SK-N-SH (cell line): ENCODE data around the gene CREB5. TPM values are rescaled to one million over a fixed set of nuclear protein-coding genes. Genes with fewer than 3 reads are reported as not detected.

Experiments
- CTCF ChIA-PET: fragments of 300-600, 350-600 bp; formaldehyde crosslinking; extraction: SDS; loops from one replicate; lab custom pipeline; 2021; lab: Yijun Ruan, JAX
- POLR2A ChIA-PET: fragments of 350-600 bp; sonication (Branson Sonifier 250); formaldehyde crosslinking; extraction: SDS; loops from one replicate; lab custom pipeline; 2020; ENCODE audit warnings: antibody characterized with exemption, inconsistent platforms; lab: Yijun Ruan, JAX
- DNase-seq: peaks from one replicate; pipeline ENCODE4 v3.0.0; 2012
- H2AFZ ChIP-seq: fragments of 200-600 bp; sonication (generic); 2 replicates; pipeline ENCODE4 v1.8.1; 2016; ENCODE audit warnings: antibody characterized with exemption, mild to moderate bottlenecking, low read depth
- H3F3A ChIP-seq: fragments of 200-600 bp; sonication (generic); replicated peaks from 2 replicates; pipeline ENCODE3; 2016; ENCODE audit warnings: antibody characterized with exemption, mild to moderate bottlenecking; ENCODE audit not compliant: insufficient read depth
- H3K27ac ChIP-seq, 2 experiments: fragments of 200-500 bp in 1 of 2; fragments of 200-600 bp in 1 of 2; sonication (Bioruptor generic) in 1 of 2; sonication (generic), shearing (Covaris generic) in 1 of 2; 2 replicates each; pipeline versions ENCODE4 v1.5.1 to v1.6.1; 2014 to 2016; ENCODE audit warnings: low read depth in 2 of 2, inconsistent platforms in 1 of 2, low read length in 1 of 2, mild to moderate bottlenecking in 1 of 2, mixed read lengths in 1 of 2
- H3K27me3 ChIP-seq: fragments of 200-600 bp; sonication (generic), shearing (Covaris generic); 2 replicates; pipeline ENCODE4 v1.6.1; 2016; ENCODE audit warnings: mixed run types; ENCODE audit not compliant: insufficient read depth
- H3K36me3 ChIP-seq, 2 experiments: fragments of 200-500 bp in 1 of 2; fragments of 200-600 bp in 1 of 2; sonication (Bioruptor generic) in 1 of 2; sonication (generic) in 1 of 2; replicated peaks in 1 of 2; 2 replicates each; pipeline versions ENCODE3 to v1.5.1; 2014 to 2016; ENCODE audit warnings: low read length in 1 of 2, mild to moderate bottlenecking in 1 of 2; ENCODE audit not compliant: insufficient read depth in 2 of 2, control insufficient read depth in 1 of 2
- H3K4me1 ChIP-seq, 2 experiments: fragments of 200-500 bp in 1 of 2; fragments of 200-600 bp in 1 of 2; sonication (Bioruptor generic) in 1 of 2; sonication (generic), shearing (Covaris generic) in 1 of 2; 2 replicates each; pipeline versions ENCODE4 v1.5.1 to v1.6.1; 2014 to 2016; ENCODE audit warnings: low read depth in 1 of 2, low read length in 1 of 2, mixed run types in 1 of 2; ENCODE audit not compliant: insufficient read depth in 2 of 2, control insufficient read depth in 1 of 2
- H3K4me2 ChIP-seq: fragments of 200-600 bp; sonication (generic), shearing (Covaris generic); 2 replicates; pipeline ENCODE4 v1.6.1; 2017; ENCODE audit warnings: mixed run types
- H3K4me3 ChIP-seq, 2 experiments: fragments of 200-500 bp in 1 of 2; fragments of 200-600 bp in 1 of 2; sonication (Bioruptor generic) in 1 of 2; sonication (generic), shearing (Covaris generic) in 1 of 2; 2 replicates each; pipeline versions ENCODE4 v1.5.1 to v1.8.1; 2014 to 2016; ENCODE audit warnings: low read depth in 2 of 2, inconsistent platforms in 1 of 2, low read length in 1 of 2, mild to moderate bottlenecking in 1 of 2, mixed read lengths in 1 of 2, moderate library complexity in 1 of 2
- H3K79me2 ChIP-seq: fragments of 200-600 bp; sonication (generic); 2 replicates; pipeline ENCODE4 v1.8.1; 2017; ENCODE audit warnings: mild to moderate bottlenecking; ENCODE audit not compliant: insufficient read depth
- H3K9ac ChIP-seq: fragments of 200-600 bp; sonication (generic); 2 replicates; pipeline ENCODE4 v1.6.1; 2017; ENCODE audit warnings: mixed run types
- H3K9me2 ChIP-seq: fragments of 200-600 bp; sonication (generic); 2 replicates; pipeline ENCODE4 v1.6.1; 2017; ENCODE audit warnings: mixed run types
- H3K9me3 ChIP-seq: fragments of 200-600 bp; sonication (generic); 2 replicates; pipeline ENCODE4 v1.6.1; 2017; ENCODE audit warnings: mixed run types, mild to moderate bottlenecking, moderate library complexity
- H4K20me1 ChIP-seq: fragments of 200-600 bp; sonication (generic); 2 replicates; pipeline ENCODE4 v1.6.1; 2017; ENCODE audit warnings: mild to moderate bottlenecking, mixed run types; ENCODE audit not compliant: insufficient read depth
- CHD2 ChIP-seq: fragments of 150-350 bp; IDR thresholded peaks from 2 replicates; pipeline ENCODE4 v1.6.1; 2018; ENCODE audit warnings: low read length; ENCODE audit not compliant: partially characterized antibody
- CTCF ChIP-seq: fragments of 200-600 bp; sonication (generic); IDR thresholded peaks from 2 replicates; pipeline ENCODE4 v1.6.1; 2017; ENCODE audit warnings: antibody characterized with exemption, mild to moderate bottlenecking, moderate library complexity
- ELF1 ChIP-seq: IDR thresholded peaks from 2 replicates; pipeline ENCODE4 v1.4.0; 2012
- FOSL2 ChIP-seq: IDR thresholded peaks from 2 replicates; pipeline ENCODE4 v1.4.0; 2012; ENCODE audit warnings: low read depth, mild to moderate bottlenecking, moderate library complexity, borderline replicate concordance
- FOXJ3 ChIP-seq: sonication (generic); formaldehyde crosslinking; IDR thresholded peaks from 2 replicates; pipeline ENCODE4 v1.5.1; 2020; ENCODE audit warnings: mild to moderate bottlenecking, missing genetic modification reagents
- GATA2 ChIP-seq: sonication (generic); formaldehyde crosslinking; IDR thresholded peaks from 2 replicates; pipeline ENCODE4 v1.5.0; 2020; ENCODE audit warnings: mild to moderate bottlenecking, missing genetic modification reagents
- IRF3 ChIP-seq: fragments of 150-350 bp; IDR thresholded peaks from 2 replicates; pipeline ENCODE4 v1.6.1; 2016; ENCODE audit warnings: mild to moderate bottlenecking, low read depth, low read length
- JUND ChIP-seq: IDR thresholded peaks from 2 replicates; pipeline ENCODE4 v1.4.0; 2012
- MEF2A ChIP-seq: IDR thresholded peaks from 2 replicates; pipeline ENCODE4 v1.4.0; 2012; ENCODE audit warnings: low read depth, borderline replicate concordance
- MXI1 ChIP-seq: IDR thresholded peaks from 2 replicates; pipeline ENCODE4 v1.6.1; 2012; ENCODE audit warnings: mild to moderate bottlenecking, low read depth, low read length, improper control_type of control experiment
- PBX3 ChIP-seq: IDR thresholded peaks from 2 replicates; pipeline ENCODE4; 2012
- RFX5 ChIP-seq: IDR thresholded peaks from 2 replicates; pipeline ENCODE4 v1.6.1; 2012; ENCODE audit warnings: mild to moderate bottlenecking, improper control_type of control experiment, low read length
- TAF1 ChIP-seq: IDR thresholded peaks from 2 replicates; pipeline ENCODE4 v1.6.1; 2012; ENCODE audit warnings: low read depth, mild to moderate bottlenecking, low read length, moderate library complexity, borderline replicate concordance
- TCF12 ChIP-seq: IDR thresholded peaks from 2 replicates; pipeline ENCODE4 v1.4.0; 2012
- USF1 ChIP-seq: IDR thresholded peaks from 2 replicates; pipeline ENCODE4 v1.4.0; 2012; ENCODE audit warnings: low read depth, borderline replicate concordance
- WGBS: methylation state at CpG from one replicate; pipeline ENCODE4 v1.1.6; 2017; ENCODE audit warnings: low lambda C conversion rate; 5-methylcytosine and 5-hydroxymethylcytosine counted together
- polyA plus RNA-seq, 3 experiments: library from polyadenylated mRNA; depleted of rRNA; stranded (reverse); fragments of >200 nt; gene quantifications; 2 replicates each; pipeline ENCODE4 v1.2.3, GENCODE V29; 2012

Gene CREB5
- polyA plus RNA-seq, 1 of the 3 experiments (the other 2 are of a cell fraction): 19.3 TPM

- POLR2A ChIA-PET: no interaction called here
- Histone ChIP-seq H3K9me2 (no peaks in the 10 kb centered on the region), H3K36me3 (no peaks in the 10 kb centered on the region), H3K79me2 (peaks cover 35% of the 10 kb centered on the region), H4K20me1 (no peaks in the 10 kb centered on the region), H3F3A (peaks cover 21% of the 10 kb centered on the region), H3K4me2 (peak overlapping the region; percentile 93), H3K4me3 (peak overlapping the region; percentile 47 to 78; a peak in 3 of 4 replicates), H2AFZ (no peak overlapping the region), H3K4me1 (peaks cover 12 to 20% of the 10 kb centered on the region in 2 experiments), H3K9ac (peak overlapping the region; percentile 96; the same call in 1 of the 2 replicates), H3K27me3 (no peaks in the 10 kb centered on the region), H3K9me3 (no peaks in the 10 kb centered on the region), H3K27ac (peak overlapping the region in 1 of 2 experiments; percentile 100; a peak in 1 of 4 replicates)
- TF ChIP-seq CHD2 (no peak), RFX5 (no peak), FOXJ3 (no peak), MXI1 (no peak), PBX3 (no peak), IRF3 (no peak), TCF12 (no peak), CTCF (no peak)
- 88% methylated on average over 4 of the region's 4 CpGs for WGBS
- no peak for DNase-seq
- CTCF ChIA-PET: interaction anchor here (1.2 to 1.5 kb wide), 2 partner anchors 12 to 13 kb away, joined by 3 to 5 read pairs; no protein-coding TSS in a partner anchor
Observed at GRCh38 chr7:28687537-28687936, 275.2 kb downstream of the CREB5 start.

GRCh38 chr7:28688174-28688573, 275.9 kb downstream of the CREB5 start:
- Histone ChIP-seq H3K27ac (peak overlapping the region in 1 of 2 experiments; percentile 100; a peak in 1 of 4 replicates), H3K9ac (no peak overlapping the region), H3K9me3 (no peaks in the 10 kb centered on the region), H4K20me1 (no peaks in the 10 kb centered on the region), H2AFZ (no peak overlapping the region), H3F3A (peaks cover 21% of the 10 kb centered on the region), H3K4me2 (peak overlapping the region; percentile 93), H3K4me1 (peaks cover 12 to 20% of the 10 kb centered on the region in 2 experiments), H3K9me2 (no peaks in the 10 kb centered on the region), H3K36me3 (no peaks in the 10 kb centered on the region), H3K4me3 (no peak overlapping the region), H3K27me3 (no peaks in the 10 kb centered on the region), H3K79me2 (peaks cover 35% of the 10 kb centered on the region)
- ChIA-PET POLR2A (no interaction called here), CTCF (interaction anchor here (1.2 to 1.5 kb wide), 2 partner anchors 11 to 13 kb away, joined by 3 to 5 read pairs; no protein-coding TSS in a partner anchor)
- 82% methylated on average over 2 of the region's 2 CpGs for WGBS
- TF ChIP-seq GATA2 (CRISPR knock-in tag): no peak
- TF ChIP-seq TAF1: no peak
- no peak for TF ChIP-seq ELF1
- no peak for TF ChIP-seq IRF3
- no peak for TF ChIP-seq JUND
- TF ChIP-seq MEF2A: no peak
- TF ChIP-seq FOSL2: no peak
- TF ChIP-seq USF1: no peak
- TF ChIP-seq PBX3: no peak
- no peak for TF ChIP-seq MXI1
- DNase-seq: no peak
